Osteoblast (primary cell): ENCODE measurements around the gene VEGFD. TPM values are rescaled to one million over a fixed set of nuclear protein-coding genes. Genes with fewer than 3 reads are reported as not detected.

Experiments used
- DNase-seq: peaks from one replicate; pipeline ENCODE4 v3.0.0; 2011; ENCODE audit warnings: low spot score, mixed read lengths; ENCODE audit not compliant: insufficient read length; ENCODE audit errors: missing footprints
- H2AFZ ChIP-seq: 2 replicates; pipeline ENCODE4 v1.6.0; 2011; ENCODE audit warnings: mild to moderate bottlenecking, low read length
- H3K27ac ChIP-seq: 2 replicates; pipeline ENCODE4 v1.5.1; 2011; ENCODE audit warnings: mild to moderate bottlenecking, low read depth, low read length, moderate library complexity
- H3K27me3 ChIP-seq: 2 replicates; pipeline ENCODE4 v1.6.0; 2012; ENCODE audit warnings: mild to moderate bottlenecking, control low read depth, inconsistent platforms, low read length, moderate library complexity; ENCODE audit not compliant: insufficient read depth
- H3K36me3 ChIP-seq: 2 replicates; pipeline ENCODE4 v1.5.1; 2011; ENCODE audit warnings: mild to moderate bottlenecking, low read length, control low read depth, moderate library complexity; ENCODE audit not compliant: insufficient read depth
- H3K4me1 ChIP-seq: 2 replicates; pipeline ENCODE4 v1.5.1; 2011; ENCODE audit warnings: mild to moderate bottlenecking, low read length, control low read depth, moderate library complexity; ENCODE audit not compliant: insufficient read depth
- H3K4me2 ChIP-seq: 2 replicates; pipeline ENCODE4 v1.6.0; 2011; ENCODE audit warnings: mild to moderate bottlenecking, low read length; ENCODE audit not compliant: insufficient read depth
- H3K4me3 ChIP-seq: fragments of 200-600 bp; sonication (generic); 3 replicates; pipeline ENCODE4 v1.5.1; 2012; ENCODE audit warnings: mild to moderate bottlenecking, low read length, inconsistent platforms; ENCODE audit not compliant: insufficient read depth
- H3K79me2 ChIP-seq: 2 replicates; pipeline ENCODE4 v1.6.0; 2012; ENCODE audit warnings: mild to moderate bottlenecking, low read length, control low read depth, inconsistent platforms; ENCODE audit not compliant: insufficient read depth
- H3K9me3 ChIP-seq: 2 replicates; pipeline ENCODE4 v1.5.1; 2011; ENCODE audit warnings: low read depth, low read length, control low read depth
- H4K20me1 ChIP-seq: 2 replicates; pipeline ENCODE4 v1.6.0; 2012; ENCODE audit warnings: mild to moderate bottlenecking, low read length, control low read depth; ENCODE audit not compliant: insufficient read depth
- CTCF ChIP-seq: IDR thresholded peaks from 2 replicates; pipeline ENCODE4 v1.5.1; 2011; ENCODE audit warnings: mild to moderate bottlenecking, low read depth, low read length, moderate library complexity; ENCODE audit errors: extremely low read depth
- total RNA-seq: library from RNA; depleted of rRNA; stranded (reverse); fragments of >200 nt; gene quantifications from 2 replicates; pipeline ENCODE4 v1.2.3, GENCODE V29; 2012

The VEGFD gene
- total RNA-seq, 1 donor: 0.36 TPM

GRCh38 chrX:15301924-15302323 is 82.3 kb downstream of the VEGFD start:
- Histone ChIP-seq H3K27me3 (peaks cover 3% of the 10 kb centered on the region), H2AFZ (peak overlapping the region; percentile 2), H3K27ac (no peak overlapping the region), H3K4me2 (no peak overlapping the region), H3K36me3 (no peaks in the 10 kb centered on the region), H3K9me3 (no peaks in the 10 kb centered on the region), H3K4me1 (no peaks in the 10 kb centered on the region), H3K79me2 (no peaks in the 10 kb centered on the region), H4K20me1 (no peaks in the 10 kb centered on the region), H3K4me3 (no peak overlapping the region)
- no peak for DNase-seq
- no peak for TF ChIP-seq CTCF

- TF ChIP-seq CTCF: peak; percentile 55
- Histone ChIP-seq H3K4me3 (no peak overlapping the region), H4K20me1 (no peaks in the 10 kb centered on the region), H3K4me2 (no peak overlapping the region), H3K9me3 (no peaks in the 10 kb centered on the region), H3K79me2 (no peaks in the 10 kb centered on the region), H3K27me3 (peaks cover 1% of the 10 kb centered on the region), H3K27ac (no peak overlapping the region), H3K36me3 (no peaks in the 10 kb centered on the region), H3K4me1 (no peaks in the 10 kb centered on the region), H2AFZ (no peak overlapping the region)
- DNase-seq: no peak
Measured at GRCh38 chrX:15299941-15300851, 84.0 kb downstream of the VEGFD start.

GRCh38 chrX:15298780-15299179 is 85.4 kb downstream of the VEGFD start:
- Histone ChIP-seq H3K9me3 (no peaks in the 10 kb centered on the region), H3K79me2 (no peaks in the 10 kb centered on the region), H2AFZ (no peak overlapping the region), H3K4me2 (no peak overlapping the region), H4K20me1 (no peaks in the 10 kb centered on the region), H3K4me1 (no peaks in the 10 kb centered on the region), H3K36me3 (no peaks in the 10 kb centered on the region), H3K27me3 (no peaks in the 10 kb centered on the region), H3K4me3 (no peak overlapping the region), H3K27ac (no peak overlapping the region)
- TF ChIP-seq CTCF: no peak
- no peak for DNase-seq

- Histone ChIP-seq H3K4me1 (no peaks in the 10 kb centered on the region), H3K9me3 (no peaks in the 10 kb centered on the region), H3K79me2 (no peaks in the 10 kb centered on the region), H2AFZ (peak overlapping the region; percentile 20), H3K27ac (no peak overlapping the region), H4K20me1 (no peaks in the 10 kb centered on the region), H3K36me3 (no peaks in the 10 kb centered on the region), H3K4me3 (no peak overlapping the region), H3K4me2 (no peak overlapping the region), H3K27me3 (no peaks in the 10 kb centered on the region)
- DNase-seq: no peak
- TF ChIP-seq CTCF: no peak
Measured at GRCh38 chrX:15298201-15298600, 86.0 kb downstream of the VEGFD start.
